ENCODE measurements around the gene EZH2.

GRCh38 chr7:148884049-148884298, at the start of gene EZH2:
- TF ChIP-seq GATA2 (IDR thresholded peaks at IDR 0.05; ENCODE audit: low read depth, low read length): no peak
- TF ChIP-seq GATA3 (IDR thresholded peaks at IDR 0.05; ENCODE audit: low read depth, low read length): no peak

All from SH-SY5Y (cell line).